Occipital lobe (tissue), 2 donors: ENCODE results near the gene EEF1AKMT3. TPM values are rescaled to one million over a fixed set of nuclear protein-coding genes. Genes with fewer than 3 reads are reported as not detected.

ENCODE experiments used
- DNase-seq: peaks from one replicate; lab custom pipeline; 2025; lab: John Stamatoyannopoulos, UW
- total RNA-seq: library from RNA; depleted of rRNA; stranded (reverse); fragments of >200 nt; gene quantifications from one replicate; pipeline ENCODE4 v1.2.3, GENCODE V29; 2014

EEF1AKMT3 gene
- total RNA-seq, result 2.2 TPM

- DNase-seq, result no peak
Observed at GRCh38 chr12:57772429-57773322, at the start of gene EEF1AKMT3. Gene EEF1AKMT3 (plus strand): TSS chr12:57772614. CDS start chr12:57772725, 111 bp downstream.

- no peak for DNase-seq
Observed at GRCh38 chr12:57722716-57723629, 49.4 kb upstream of the EEF1AKMT3 start.

GRCh38 chr12:57723630-57723962 lies 48.8 kb upstream of the EEF1AKMT3 start:
- DNase-seq, result no peak

GRCh38 chr12:57724003-57724935 lies 48.1 kb upstream of the EEF1AKMT3 start:
- DNase-seq, result no peak

- DNase-seq, result no peak
Observed at GRCh38 chr12:57724936-57725740, 47.3 kb upstream of the EEF1AKMT3 start.

- no peak for DNase-seq
Observed at GRCh38 chr12:57725851-57726150, 46.6 kb upstream of the EEF1AKMT3 start.

GRCh38 chr12:57726151-57726883 lies 46.1 kb upstream of the EEF1AKMT3 start:
- peak; percentile 22 for DNase-seq

- DNase-seq, result no peak
Observed at GRCh38 chr12:57726884-57727757, 45.3 kb upstream of the EEF1AKMT3 start.

GRCh38 chr12:57727758-57728395 lies 44.5 kb upstream of the EEF1AKMT3 start:
- DNase-seq, result no peak

- DNase-seq, result no peak
Observed at GRCh38 chr12:57729321-57729844, 43.0 kb upstream of the EEF1AKMT3 start.

GRCh38 chr12:57730336-57731067 lies 41.9 kb upstream of the EEF1AKMT3 start:
- no peak for DNase-seq

GRCh38 chr12:57731411-57732080 lies 40.9 kb upstream of the EEF1AKMT3 start:
- DNase-seq, result no peak

- no peak for DNase-seq
Observed at GRCh38 chr12:57732270-57732669, 40.1 kb upstream of the EEF1AKMT3 start.

GRCh38 chr12:57732726-57733593 lies 39.5 kb upstream of the EEF1AKMT3 start:
- no peak for DNase-seq

GRCh38 chr12:57733928-57734327 lies 38.5 kb upstream of the EEF1AKMT3 start:
- no peak for DNase-seq

- no peak for DNase-seq
Observed at GRCh38 chr12:57734591-57734990, 37.8 kb upstream of the EEF1AKMT3 start.
